Chondrocyte (in vitro differentiated cells): ENCODE results near the gene RPTOR. TPM values are rescaled to one million over a fixed set of nuclear protein-coding genes. Genes with fewer than 3 reads are reported as not detected.

Source experiments
- DNase-seq: peaks from one replicate; pipeline ENCODE4 v3.0.0; 2021; ENCODE audit warnings: mixed read lengths, low spot score
- H3K27ac Mint-ChIP-seq: one replicate; pipeline ENCODE4 v1.8.0; 2021; ENCODE audit warnings: mild to moderate bottlenecking, moderate library complexity, mixed read lengths; ENCODE audit not compliant: unreplicated experiment
- H3K27me3 Mint-ChIP-seq: 2 replicates; pipeline ENCODE4 v1.8.0; 2021; ENCODE audit warnings: low read depth, mixed read lengths
- H3K36me3 Mint-ChIP-seq: 2 replicates; pipeline ENCODE4 v1.8.0; 2021; ENCODE audit warnings: low read depth, mixed read lengths
- H3K4me1 Mint-ChIP-seq: 2 replicates; pipeline ENCODE4 v1.8.0; 2021; ENCODE audit warnings: low read depth, mild to moderate bottlenecking, mixed read lengths
- H3K4me3 Mint-ChIP-seq: one replicate; pipeline ENCODE4 v1.8.0; 2021; ENCODE audit warnings: mild to moderate bottlenecking, moderate library complexity, mixed read lengths; ENCODE audit not compliant: unreplicated experiment
- H3K9me3 Mint-ChIP-seq: 2 replicates; pipeline ENCODE4 v1.8.0; 2021; ENCODE audit warnings: low read depth, mixed read lengths
- CTCF ChIP-seq: fragments of 200-600 bp; sonication (generic); IDR thresholded peaks from 2 replicates; pipeline ENCODE4 v1.5.0; 2021; ENCODE audit warnings: antibody characterized with exemption, mild to moderate bottlenecking, moderate library complexity
- total RNA-seq: library from RNA; stranded (reverse); gene quantifications from 3 replicates; pipeline ENCODE4 v1.2.1, GENCODE V29; 2021

The RPTOR gene
- total RNA-seq, 1 donor from 2014 or later: 30.9 TPM

GRCh38 chr17:80566054-80566400 lies 21.4 kb downstream of the RPTOR start:
- H3K36me3 Mint-ChIP-seq: no peaks in the 10 kb centered on the region
- no peaks in the 10 kb centered on the region for H3K27me3 Mint-ChIP-seq
- H3K4me3 Mint-ChIP-seq: no peak overlapping the region
- peaks cover 21% of the 10 kb centered on the region for H3K4me1 Mint-ChIP-seq
- H3K9me3 Mint-ChIP-seq: no peaks in the 10 kb centered on the region
- no peak for TF ChIP-seq CTCF
- no peak overlapping the region for H3K27ac Mint-ChIP-seq
- no peak for DNase-seq

GRCh38 chr17:80568246-80568645 lies 23.6 kb downstream of the RPTOR start:
- Mint-ChIP-seq H3K36me3 (no peaks in the 10 kb centered on the region), H3K27ac (no peak overlapping the region), H3K4me3 (no peak overlapping the region), H3K9me3 (no peaks in the 10 kb centered on the region), H3K27me3 (no peaks in the 10 kb centered on the region), H3K4me1 (peaks cover 14% of the 10 kb centered on the region)
- DNase-seq: no peak
- no peak for TF ChIP-seq CTCF

GRCh38 chr17:80569924-80570323 lies 25.3 kb downstream of the RPTOR start:
- TF ChIP-seq CTCF: no peak
- Mint-ChIP-seq H3K4me3 (no peak overlapping the region), H3K27ac (no peak overlapping the region), H3K4me1 (peaks cover 10% of the 10 kb centered on the region), H3K27me3 (no peaks in the 10 kb centered on the region), H3K9me3 (no peaks in the 10 kb centered on the region), H3K36me3 (no peaks in the 10 kb centered on the region)
- no peak for DNase-seq

- Mint-ChIP-seq H3K27me3 (no peaks in the 10 kb centered on the region), H3K27ac (no peak overlapping the region), H3K36me3 (no peaks in the 10 kb centered on the region), H3K4me3 (no peak overlapping the region), H3K4me1 (peaks cover 4% of the 10 kb centered on the region), H3K9me3 (no peaks in the 10 kb centered on the region)
- no peak for TF ChIP-seq CTCF
- no peak for DNase-seq
Observed at GRCh38 chr17:80573701-80574100, 29.1 kb downstream of the RPTOR start.

- peaks cover 4% of the 10 kb centered on the region for H3K4me1 Mint-ChIP-seq
- no peaks in the 10 kb centered on the region for H3K36me3 Mint-ChIP-seq
- TF ChIP-seq CTCF: no peak
- no peaks in the 10 kb centered on the region for H3K9me3 Mint-ChIP-seq
- no peak overlapping the region for H3K4me3 Mint-ChIP-seq
- no peak overlapping the region for H3K27ac Mint-ChIP-seq
- no peaks in the 10 kb centered on the region for H3K27me3 Mint-ChIP-seq
- no peak for DNase-seq
Observed at GRCh38 chr17:80574496-80574895, 29.9 kb downstream of the RPTOR start.
